IMR-90 (cell line): Measurements from ENCODE around the gene ADAMTS13. TPM values are rescaled to one million over a fixed set of nuclear protein-coding genes. Genes with fewer than 3 reads are reported as not detected.
A peak's percentile ranks its signal among the peaks of the same experiment; 100 is the strongest.

Source experiments
- ATAC-seq: fragments of 200-7000 bp; cut with Tn5 transposase; 2 replicates; pipeline ENCODE4 v1.9.1; 2020; ENCODE audit warnings: low read depth, mild to moderate bottlenecking, moderate library complexity
- BruUV-seq: library from RNA; stranded (reverse); fragments of 400-500 nt; replicated peaks from 2 replicates; lab custom pipeline; 2021; lab: Mats Ljungman, UMichigan
- CTCF ChIA-PET: fragments of 300-600 bp; formaldehyde crosslinking; extraction: SDS; loops from one replicate; lab custom pipeline; 2021; ENCODE audit warnings: antibody characterized with exemption; lab: Yijun Ruan, JAX
- POLR2A ChIA-PET: fragments of 300-600 bp; sonication (Branson Sonifier 250); formaldehyde crosslinking; loops from one replicate; lab custom pipeline; 2022; ENCODE audit warnings: antibody characterized with exemption; ENCODE audit not compliant: unreplicated experiment; lab: Charles Lee
- DNase-seq: peaks from one replicate; pipeline ENCODE4 v3.0.0; 2013
- H2AFZ ChIP-seq: replicated peaks from 2 replicates; pipeline ENCODE3; 2013; ENCODE audit warnings: low read length, mild to moderate bottlenecking; ENCODE audit not compliant: poor library complexity
- H2AK5ac ChIP-seq: 2 replicates; pipeline ENCODE4 v1.6.1; 2013; ENCODE audit warnings: low read depth, low read length, inconsistent platforms
- H2AK9ac ChIP-seq: replicated peaks from 2 replicates; pipeline ENCODE3; 2013; ENCODE audit warnings: mild to moderate bottlenecking, low read depth, low read length, moderate library complexity; ENCODE audit not compliant: poor library complexity
- H2BK120ac ChIP-seq: 2 replicates; pipeline ENCODE4 v1.6.1; 2013; ENCODE audit warnings: low read depth, low read length, inconsistent platforms
- H2BK15ac ChIP-seq: 3 replicates; pipeline ENCODE4 v1.6.1; 2013; ENCODE audit warnings: low read depth, low read length, inconsistent platforms
- H2BK20ac ChIP-seq: 2 replicates; pipeline ENCODE4 v1.6.1; 2013; ENCODE audit warnings: low read depth, mild to moderate bottlenecking, inconsistent platforms, low read length, moderate library complexity
- H2BK5ac ChIP-seq: 2 replicates; pipeline ENCODE4 v1.6.1; 2013; ENCODE audit warnings: mild to moderate bottlenecking, low read depth, low read length, inconsistent platforms; ENCODE audit not compliant: poor library complexity, severe bottlenecking
- H3K14ac ChIP-seq: replicated peaks from 2 replicates; pipeline ENCODE4 v1.6.1; 2013; ENCODE audit warnings: low read depth, low read length, inconsistent platforms
- H3K18ac ChIP-seq: 2 replicates; pipeline ENCODE4 v1.6.1; 2013; ENCODE audit warnings: low read depth, low read length, control low read depth
- H3K23ac ChIP-seq: 2 replicates; pipeline ENCODE4 v1.6.1; 2013; ENCODE audit warnings: low read depth, low read length, inconsistent platforms
- H3K27ac ChIP-seq: 2 replicates; pipeline ENCODE4 v1.5.1; 2013; ENCODE audit warnings: mild to moderate bottlenecking, control low read depth, low read length; ENCODE audit not compliant: insufficient read depth
- H3K27me3 ChIP-seq: 2 replicates; pipeline ENCODE4 v1.6.1; 2013; ENCODE audit warnings: low read length; ENCODE audit not compliant: control insufficient read depth, insufficient read depth
- H3K36me3 ChIP-seq: 2 replicates; pipeline ENCODE4 v1.6.1; 2013; ENCODE audit warnings: low read length, mixed read lengths; ENCODE audit not compliant: control insufficient read depth, insufficient read depth
- H3K4ac ChIP-seq: 2 replicates; pipeline ENCODE4 v1.6.1; 2013; ENCODE audit warnings: low read depth, low read length, inconsistent platforms
- H3K4me1 ChIP-seq: 2 replicates; pipeline ENCODE4 v1.6.1; 2013; ENCODE audit warnings: low read length, mixed read lengths; ENCODE audit not compliant: control insufficient read depth, insufficient read depth
- H3K4me2 ChIP-seq: 2 replicates; pipeline ENCODE4 v1.6.1; 2013; ENCODE audit warnings: low read depth, mild to moderate bottlenecking, control low read depth, low read length, moderate library complexity
- H3K4me3 ChIP-seq: 2 replicates; pipeline ENCODE4 v1.5.1; 2013; ENCODE audit warnings: low read depth, mild to moderate bottlenecking, control low read depth, low read length, moderate library complexity; ENCODE audit not compliant: insufficient read depth
- H3K56ac ChIP-seq: 2 replicates; pipeline ENCODE4 v1.6.1; 2013; ENCODE audit warnings: low read length, inconsistent platforms; ENCODE audit not compliant: insufficient read depth; ENCODE audit errors: extremely low read depth
- H3K79me1 ChIP-seq, 2 experiments: 2 replicates each; pipeline ENCODE4 v1.6.1; 2013; ENCODE audit warnings: low read length in 2 of 2, inconsistent platforms in 1 of 2, low read depth in 1 of 2
- H3K9ac ChIP-seq: 2 replicates; pipeline ENCODE4 v1.6.1; 2013; ENCODE audit warnings: low read depth, low read length, control low read depth
- H3K9me1 ChIP-seq: 2 replicates; pipeline ENCODE4 v1.6.1; 2013; ENCODE audit warnings: low read length, inconsistent platforms; ENCODE audit not compliant: insufficient read depth
- H3K9me3 ChIP-seq: 2 replicates; pipeline ENCODE4 v1.6.1; 2013; ENCODE audit warnings: low read length; ENCODE audit not compliant: control insufficient read depth, insufficient read depth
- H4K20me1 ChIP-seq: 2 replicates; pipeline ENCODE4 v1.6.1; 2013; ENCODE audit warnings: low read length, inconsistent platforms; ENCODE audit not compliant: insufficient read depth
- H4K5ac ChIP-seq: 2 replicates; pipeline ENCODE4 v1.6.1; 2013; ENCODE audit warnings: mild to moderate bottlenecking, low read depth, low read length, control low read depth
- H4K8ac ChIP-seq, 2 experiments: 2 replicates each; pipeline ENCODE4 v1.6.1; 2013; ENCODE audit warnings: low read depth in 2 of 2, low read length in 2 of 2, control low read depth in 1 of 2, inconsistent platforms in 1 of 2
- H4K91ac ChIP-seq: 2 replicates; pipeline ENCODE4 v1.6.1; 2013; ENCODE audit warnings: low read depth, low read length, inconsistent platforms; ENCODE audit not compliant: insufficient read depth
- MAFK ChIP-seq: IDR thresholded peaks from 2 replicates; pipeline ENCODE4 v1.6.1; 2012; ENCODE audit warnings: low read depth, low read length, improper control_type of control experiment
- MAZ ChIP-seq: IDR thresholded peaks from 2 replicates; pipeline ENCODE4 v1.6.1; 2012; ENCODE audit warnings: low read depth, mild to moderate bottlenecking, low read length, improper control_type of control experiment, moderate library complexity, borderline replicate concordance
- WGBS, 2 experiments: methylation state at CpG; one replicate each; pipeline versions ENCODE4 v1.1.5 to v1.1.7; 2013; ENCODE audit warnings: missing lambda C conversion rate in 2 of 2; ENCODE audit not compliant: insufficient read length in 1 of 2; ENCODE audit errors: extremely low coverage in 2 of 2; 5-methylcytosine and 5-hydroxymethylcytosine counted together
- dilution Hi-C: fragments of 300-500 bp; cut with HindIII; formaldehyde crosslinking; loops from one replicate; pipeline ENCODE4 v1.14.3; 2018; ENCODE audit warnings: low sequenced_read_pairs; ENCODE audit not compliant: unreplicated experiment
- in situ Hi-C: fragments of 300-500 bp; cut with MboI; formaldehyde crosslinking; loops from 3 replicates; pipeline ENCODE4 v1.14.3; 2019; ENCODE audit warnings: low sequenced_read_pairs, inconsistent platforms, mixed read lengths
- intact Hi-C: fragments of 100-400 bp; cut with micrococcal nuclease; formaldehyde crosslinking; loops from 2 replicates; pipeline ENCODE4 v1.10.0; 2022
- polyA plus RNA-seq, 3 experiments: library from polyadenylated mRNA; depleted of rRNA; stranded (reverse); fragments of >200 nt; gene quantifications; 2 replicates each; pipeline ENCODE4 v1.2.3, GENCODE V29; 2012; ENCODE audit warnings: low replicate concordance in 1 of 3
- total RNA-seq: library from RNA; depleted of rRNA; stranded (reverse); fragments of >200 nt; gene quantifications from 2 replicates; pipeline ENCODE4 v1.2.3, GENCODE V29; 2012

The ADAMTS13 gene
- total and polyA plus RNA-seq, 2 of the 4 experiments (the other 2 are of a cell fraction), result 0.18 to 2.8 TPM

- BruUV-seq, result no TSS peak
- Histone ChIP-seq H4K5ac (no peak overlapping the region), H2AK5ac (no peak overlapping the region), H4K91ac (no peak overlapping the region), H3K4me2 (no peak overlapping the region), H3K9me3 (no peaks in the 10 kb centered on the region), H2BK20ac (no peak overlapping the region), H4K20me1 (no peaks in the 10 kb centered on the region), H3K27me3 (peaks cover 36% of the 10 kb centered on the region), H3K27ac (no peak overlapping the region), H3K18ac (no peak overlapping the region), H2BK5ac (peak overlapping the region; percentile 26), H3K79me1 (no peaks in the 10 kb centered on the region), H3K4me1 (no peaks in the 10 kb centered on the region), H3K36me3 (no peaks in the 10 kb centered on the region), H2AK9ac (no peak overlapping the region), H3K9ac (no peak overlapping the region), H2BK120ac (no peak overlapping the region), H2BK15ac (no peak overlapping the region), H4K8ac (no peak overlapping the region), H2AFZ (no peak overlapping the region), H3K23ac (no peak overlapping the region), H3K4me3 (no peak overlapping the region), H3K56ac (no peak overlapping the region), H3K14ac (no peak overlapping the region), H3K4ac (no peak overlapping the region), H3K9me1 (no peaks in the 10 kb centered on the region)
- dilution Hi-C loops (no loop called here), intact Hi-C loops (no loop called here), in situ Hi-C loops (no loop called here)
- ATAC-seq (no peak), DNase-seq (no peak)
- CTCF ChIA-PET, result no interaction called here
- POLR2A ChIA-PET, result no interaction called here
- TF ChIP-seq MAFK (no peak), MAZ (no peak)
- WGBS, 2 experiments, result 73% methylated on average over 2 of the region's 3 CpGs; no CpG with 5 or more reads in 1 of the 2 experiments
These were observed 28.8 kb upstream of the ADAMTS13 start for GRCh38 chr9:133393399-133393798.
